GM18873 (cell line): ENCODE measurements around the gene CRIP2.

Experiments used
- ATAC-seq: cut with Tn5 transposase; IDR thresholded peaks from one replicate; pipeline ENCODE4 v1.9.1; 2021; ENCODE audit warnings: mild to moderate bottlenecking, moderate library complexity, moderate number of reproducible peaks; ENCODE audit not compliant: unreplicated experiment, low FRiP score

The CRIP2 gene

DNA sequence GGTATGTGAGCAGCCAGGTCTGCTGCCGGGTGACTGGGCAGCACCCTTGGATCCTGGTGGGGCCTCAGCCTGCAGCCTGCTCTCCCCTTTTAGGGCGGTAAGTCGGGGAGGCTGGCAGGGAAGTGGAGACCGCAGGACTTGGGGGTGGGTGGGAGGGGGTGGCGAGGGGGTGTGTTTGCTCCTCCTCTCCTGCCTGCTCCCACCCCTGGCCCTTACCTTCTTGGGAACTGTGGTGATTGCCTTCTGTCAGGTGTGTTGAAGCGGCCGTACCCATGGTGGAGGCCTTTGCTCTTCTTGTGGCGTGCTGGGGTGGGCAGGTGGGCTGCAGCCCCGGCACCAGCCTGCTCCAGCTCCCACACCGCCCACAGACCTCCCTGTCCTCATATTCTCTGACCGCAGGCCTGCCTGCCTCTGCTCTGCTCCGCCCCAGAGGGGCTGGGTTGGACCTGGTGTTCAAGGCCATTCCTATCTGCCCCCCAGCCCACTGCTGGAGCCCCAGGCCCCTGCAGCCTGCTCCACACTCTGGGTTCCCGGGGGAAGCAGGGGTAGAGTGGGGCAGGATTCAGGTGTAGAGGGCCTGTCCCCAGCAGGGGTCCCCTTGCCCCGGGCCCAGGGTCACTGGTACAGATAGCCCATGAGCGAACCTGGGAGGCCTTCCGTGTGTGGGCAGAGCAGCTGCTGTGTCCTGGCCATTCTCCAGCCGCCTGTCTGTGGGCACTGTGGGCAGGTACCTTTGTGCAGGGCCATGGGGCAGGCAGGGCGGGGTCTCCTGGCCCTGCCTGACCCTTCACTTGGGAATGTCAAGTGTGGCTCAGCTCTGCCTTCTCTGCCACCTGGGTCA, 21.6 kb downstream of the CRIP2 start:
- ATAC-seq, result no peak

- ATAC-seq, result no peak
Measured at GRCh38 chr14:105496831-105497591, 22.4 kb downstream of the CRIP2 start.

- ATAC-seq, result no peak
Measured at GRCh38 chr14:105497671-105498429, 23.2 kb downstream of the CRIP2 start.

- no peak for ATAC-seq
Measured at GRCh38 chr14:105498430-105499255, 24.0 kb downstream of the CRIP2 start.

DNA sequence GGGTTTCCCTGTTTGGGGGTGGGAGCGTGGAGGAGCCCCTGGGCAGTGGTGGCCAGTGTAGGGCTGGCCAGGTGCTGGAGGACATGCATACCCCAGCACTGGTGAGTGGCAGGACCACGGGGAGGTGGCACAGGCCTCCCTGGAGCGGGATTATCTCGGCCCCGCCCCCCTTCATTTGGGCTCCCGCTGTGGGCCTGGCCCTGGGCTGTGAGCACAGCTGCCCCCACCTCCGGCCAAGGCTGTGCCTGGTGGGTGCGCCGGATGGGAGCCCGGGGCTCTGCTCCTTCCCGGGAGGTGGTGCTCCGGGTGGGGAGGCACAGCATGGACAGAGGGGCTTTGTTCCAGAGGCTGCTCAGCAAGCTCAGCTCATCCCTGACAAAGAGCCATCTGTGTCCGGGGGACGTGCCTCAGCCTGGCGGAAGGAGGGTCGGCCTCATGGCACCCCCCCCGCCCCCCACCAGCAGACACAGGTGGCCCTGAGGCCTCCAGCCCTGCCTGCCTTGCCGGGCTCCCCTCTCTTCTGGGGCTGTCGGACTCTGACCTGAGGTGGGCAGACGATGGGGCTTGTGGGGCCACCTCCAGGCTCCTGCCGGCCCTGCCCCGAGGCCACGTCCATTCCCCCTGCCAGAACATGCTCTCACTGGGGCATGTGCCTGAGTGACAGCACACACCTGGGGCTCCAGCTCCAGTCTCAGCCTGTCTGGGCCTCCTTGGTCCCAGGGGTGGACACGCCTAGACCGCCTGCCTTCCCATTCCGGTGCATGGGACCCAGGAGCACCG, 24.8 kb downstream of the CRIP2 start:
- no peak for ATAC-seq

GRCh38 chr14:105500036-105500725, 25.6 kb downstream of the CRIP2 start:
- ATAC-seq, result no peak

DNA sequence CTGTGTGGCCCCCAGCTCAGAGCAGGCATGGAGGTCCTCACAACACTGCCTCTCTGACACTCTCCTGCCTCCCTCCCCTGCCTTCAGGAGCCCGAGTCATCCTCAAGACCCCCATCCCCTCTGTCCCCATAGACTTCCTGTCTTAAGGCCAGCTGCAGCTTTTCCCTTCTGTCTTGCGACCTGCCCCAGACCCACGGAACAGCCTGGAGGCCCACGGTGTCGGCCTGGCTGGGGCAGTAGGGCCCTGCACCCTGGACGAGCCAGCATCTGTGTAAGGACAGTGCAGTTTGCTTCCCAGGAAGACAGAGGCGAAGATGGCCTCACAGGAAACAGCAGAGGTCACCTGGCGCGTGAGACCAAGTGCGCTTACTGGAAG, 26.1 kb downstream of the CRIP2 start:
- no peak for ATAC-seq

DNA sequence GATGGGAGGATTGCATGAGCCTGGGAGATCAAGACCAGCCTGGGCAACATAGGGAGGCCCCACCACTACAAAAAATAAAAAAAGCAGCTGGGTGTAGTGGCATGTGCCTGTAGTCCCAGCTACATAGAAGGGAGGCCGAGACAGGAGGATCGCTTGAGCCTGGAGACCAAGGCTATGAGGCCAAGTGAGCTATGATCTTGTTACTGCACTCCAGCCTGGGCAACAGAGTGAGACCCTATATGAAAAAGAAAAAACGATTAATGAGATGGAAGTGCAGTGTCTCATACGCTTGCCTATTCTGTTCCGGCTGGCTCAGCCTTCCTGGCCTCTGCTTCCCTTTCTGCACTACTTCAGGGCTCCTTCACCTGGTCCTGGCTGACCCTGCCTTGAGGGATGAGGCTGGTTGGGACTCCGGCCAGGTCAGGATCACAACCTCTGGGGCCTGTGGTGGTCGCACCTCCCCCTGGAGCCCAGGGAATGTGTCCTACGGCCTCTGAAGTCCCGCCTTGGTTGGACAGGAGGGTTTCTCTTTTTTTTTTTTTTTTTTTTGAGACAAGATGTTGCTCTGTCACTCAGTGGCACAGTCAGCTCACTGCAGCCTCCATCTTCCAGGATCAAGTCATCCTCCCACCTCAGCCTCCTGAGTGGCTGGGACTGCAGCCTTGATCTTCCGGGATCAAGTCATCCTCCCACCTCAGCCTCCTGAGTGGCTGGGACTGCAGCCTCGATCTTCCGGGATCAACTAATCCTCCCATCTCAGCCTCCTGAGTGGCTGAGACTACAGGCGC, 27.1 kb downstream of the CRIP2 start:
- no peak for ATAC-seq

GRCh38 chr14:105502446-105503295, 28.1 kb downstream of the CRIP2 start:
- no peak for ATAC-seq

GRCh38 chr14:105503296-105503640, 28.6 kb downstream of the CRIP2 start:
- ATAC-seq, result no peak

GRCh38 chr14:105503935-105504692, 29.5 kb downstream of the CRIP2 start:
- no peak for ATAC-seq

- ATAC-seq, result no peak
Measured at GRCh38 chr14:105505101-105505500, 30.5 kb downstream of the CRIP2 start.

DNA sequence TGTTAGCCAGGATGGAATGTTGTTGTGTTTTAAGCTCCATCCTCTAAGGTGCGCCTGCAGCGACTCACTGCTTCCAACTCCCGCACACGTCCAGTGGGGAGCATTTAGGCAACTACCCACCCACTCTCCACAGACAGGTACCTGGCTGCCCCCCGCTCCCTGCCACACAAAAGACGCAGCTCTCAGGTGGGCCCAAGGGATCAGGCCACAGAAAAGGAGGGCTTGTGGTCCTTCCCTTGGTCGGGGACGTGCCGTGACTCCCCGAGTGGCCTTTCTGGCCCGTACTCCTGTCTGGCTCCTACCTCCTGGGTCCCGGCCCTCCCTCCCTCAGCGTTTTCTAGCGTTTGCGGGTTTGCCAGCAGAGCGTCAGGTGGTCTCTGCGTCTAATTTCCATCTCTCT, 32.6 kb downstream of the CRIP2 start:
- ATAC-seq, result no peak

DNA sequence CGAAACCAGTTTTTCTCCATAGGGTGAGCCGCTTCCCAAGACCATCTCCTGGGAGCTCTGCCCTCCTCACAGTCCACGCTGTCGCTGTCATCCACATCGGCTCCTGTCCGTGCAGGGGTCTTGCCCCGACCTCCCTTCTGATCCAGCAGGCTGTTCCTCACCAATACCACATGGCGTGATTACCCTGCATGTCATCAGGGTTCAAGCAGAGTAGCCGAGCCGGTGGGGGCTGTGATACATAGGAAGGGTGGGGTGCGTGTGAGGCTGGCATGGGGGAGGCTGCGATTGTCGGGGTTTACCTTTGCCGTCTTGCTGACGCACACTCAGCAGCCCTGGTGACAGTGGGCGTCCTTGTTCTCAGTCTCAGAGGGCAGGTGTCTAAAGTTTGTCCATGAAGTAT, 33.4 kb downstream of the CRIP2 start:
- ATAC-seq, result no peak

GRCh38 chr14:105508601-105509000, 34.0 kb downstream of the CRIP2 start:
- no peak for ATAC-seq

GRCh38 chr14:105517096-105517495, 42.5 kb downstream of the CRIP2 start:
- ATAC-seq, result no peak
